CD4-positive, alpha-beta T cell treated with Interferon alpha-2 for 1 hour (primary cell): Measurements from ENCODE around the gene PEMT.
A peak's percentile ranks its signal among the peaks of the same experiment; 100 is the strongest.

Experiments
- DNase-seq, 2 donors: peaks; one replicate each; pipeline ENCODE4 v3.0.0-alpha.2; 2020 to 2022

PEMT gene

GRCh38 chr17:17569691-17570090 is 21.8 kb downstream of the PEMT start:
- no peak for DNase-seq

DNA sequence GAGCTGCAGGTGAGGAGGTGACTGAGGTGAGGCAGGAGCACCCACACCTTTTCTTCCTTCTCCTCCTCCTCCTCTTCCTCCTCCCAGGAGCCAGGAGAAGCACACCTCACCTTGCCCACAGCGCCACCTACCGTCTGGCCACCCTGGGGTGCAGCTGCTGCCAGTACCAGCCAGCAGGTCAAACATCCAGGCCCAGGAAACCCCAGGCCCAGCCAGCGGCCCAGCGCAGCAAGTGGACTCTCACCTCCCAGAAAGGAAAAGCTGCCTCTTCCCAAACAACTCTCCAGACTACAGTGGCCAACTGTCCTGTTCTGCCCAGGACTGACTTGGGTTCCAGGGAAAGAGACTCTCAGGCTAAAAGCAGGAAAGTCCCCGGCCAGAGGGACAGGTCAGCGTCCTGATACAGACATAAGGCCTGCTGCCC is 22.7 kb downstream of the PEMT start:
- DNase-seq: peak; percentile 27 to 47

GRCh38 chr17:17567631-17568030 is 23.9 kb downstream of the PEMT start:
- no peak for DNase-seq

GRCh38 chr17:17566896-17567513 is 24.5 kb downstream of the PEMT start:
- DNase-seq: no peak

DNA sequence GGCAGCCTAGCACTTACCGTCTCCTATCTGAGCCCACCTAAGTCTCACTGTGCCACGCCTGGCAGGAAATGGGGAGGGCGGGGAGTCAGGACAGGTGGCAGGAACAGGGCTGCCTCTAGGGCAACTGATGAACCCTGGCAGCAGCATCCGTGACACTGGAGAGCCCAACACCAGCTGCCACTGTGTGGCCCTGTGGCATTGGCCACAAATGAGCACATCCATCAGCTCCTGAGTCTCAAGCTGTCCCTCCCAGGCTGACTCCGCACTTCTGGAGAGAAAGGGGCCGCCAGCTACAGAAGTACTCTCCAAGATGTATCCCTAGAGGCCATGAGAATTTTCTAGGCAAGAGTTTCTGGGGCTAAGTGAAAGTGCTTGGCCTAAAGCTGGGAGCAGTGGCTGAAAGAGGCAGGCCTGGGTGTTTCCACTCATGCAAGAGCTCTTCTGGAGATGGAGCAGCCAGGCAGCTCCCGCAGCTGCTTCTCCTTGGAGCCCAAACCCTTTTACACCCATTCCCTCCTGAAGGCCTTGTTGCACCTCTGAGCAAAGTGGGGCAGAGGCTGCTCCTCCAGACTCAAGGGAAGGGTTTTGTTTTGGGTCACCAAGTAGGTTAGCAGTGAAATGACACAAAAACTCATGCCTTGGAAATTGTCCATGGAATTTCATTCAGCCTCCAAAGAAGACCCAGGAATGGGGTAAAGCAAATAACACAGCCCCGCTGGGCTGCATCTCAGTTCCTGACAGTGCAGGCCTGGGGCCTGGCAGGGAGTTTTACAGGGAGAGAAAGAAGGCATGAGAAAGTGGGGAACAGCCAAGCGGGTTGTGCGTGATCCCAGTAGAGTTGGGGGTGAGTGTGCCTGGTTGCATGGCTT is 25.8 kb downstream of the PEMT start:
- DNase-seq: no peak

DNA sequence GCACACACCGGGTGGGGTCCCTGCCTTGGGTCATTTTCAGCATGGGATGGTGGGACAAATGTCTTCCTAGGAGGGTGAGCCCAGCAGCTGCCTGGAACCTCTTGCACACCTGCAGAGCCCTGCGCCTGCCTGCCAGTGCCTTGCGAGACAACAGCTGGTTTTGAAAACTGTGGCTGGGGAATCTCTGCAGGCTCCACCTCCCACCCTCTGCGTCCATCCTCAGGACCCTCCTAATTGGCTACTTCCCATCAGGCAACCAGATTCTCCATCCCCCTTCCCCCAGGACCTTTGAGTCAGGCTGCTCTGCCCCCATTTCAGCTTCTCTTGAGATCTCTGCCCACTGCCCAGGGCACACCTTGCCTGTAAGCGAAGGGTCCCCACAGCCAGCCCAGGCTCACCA is 26.6 kb downstream of the PEMT start:
- DNase-seq: no peak

- DNase-seq: no peak
Observed at GRCh38 chr17:17564323-17564722, 27.2 kb downstream of the PEMT start.

DNA sequence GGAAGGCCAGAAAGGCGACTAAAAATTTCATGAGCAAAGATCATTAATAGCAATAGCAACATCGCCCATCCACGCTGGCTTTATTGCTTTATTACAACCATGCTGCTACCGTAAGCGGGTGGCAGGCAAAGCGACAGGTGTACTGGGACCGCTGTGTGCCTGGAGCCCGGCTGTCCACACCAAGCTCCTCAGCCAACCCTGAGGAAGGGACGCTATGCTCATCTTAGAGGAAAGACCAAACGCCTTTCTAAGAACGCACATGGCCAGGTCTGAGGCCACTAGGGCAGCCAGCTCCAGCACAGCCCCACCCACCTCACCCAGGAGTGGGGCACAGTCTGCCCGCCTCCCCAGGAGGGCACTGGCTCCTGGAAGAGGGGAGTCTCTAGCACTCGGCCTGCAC is 28.0 kb downstream of the PEMT start:
- DNase-seq: no peak

GRCh38 chr17:17562146-17562511 is 29.4 kb downstream of the PEMT start:
- no peak for DNase-seq

DNA sequence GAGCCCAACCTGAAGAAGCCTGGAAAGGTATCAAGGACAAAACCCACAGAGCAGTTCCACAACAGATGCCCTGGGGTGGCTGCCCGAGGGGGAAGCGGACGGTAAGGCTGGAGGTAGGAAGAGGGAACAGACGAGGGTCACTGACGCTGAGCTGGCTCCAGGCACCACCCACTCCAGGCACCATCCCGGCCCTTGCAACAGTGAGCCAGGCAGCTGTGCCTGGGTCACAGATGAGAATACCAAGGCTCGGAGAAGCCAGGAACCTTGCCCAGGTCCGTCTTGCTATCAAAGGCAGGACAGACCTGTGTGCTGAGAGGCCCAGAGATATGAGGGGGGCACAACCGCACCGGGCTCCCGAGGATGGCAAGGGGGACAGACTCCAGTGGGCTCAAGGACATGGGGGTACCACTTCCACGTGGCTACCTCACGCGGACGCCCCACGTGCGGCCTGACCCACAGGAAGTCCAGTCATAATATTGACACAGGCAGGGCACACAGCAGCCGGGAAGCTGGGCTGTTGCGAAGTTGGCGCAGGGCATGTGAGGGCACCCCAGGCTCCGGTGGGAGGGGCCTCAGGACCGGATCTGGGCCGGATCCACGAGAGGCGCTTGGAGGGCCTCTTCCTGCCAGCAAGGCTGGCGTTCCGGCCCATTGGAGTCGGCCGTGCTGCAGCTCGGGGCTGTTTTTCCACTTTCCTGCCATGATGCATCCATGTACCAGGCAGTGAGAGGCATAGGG is 29.9 kb downstream of the PEMT start:
- peak in 1 of 2 donors; percentile 42 for DNase-seq

DNA sequence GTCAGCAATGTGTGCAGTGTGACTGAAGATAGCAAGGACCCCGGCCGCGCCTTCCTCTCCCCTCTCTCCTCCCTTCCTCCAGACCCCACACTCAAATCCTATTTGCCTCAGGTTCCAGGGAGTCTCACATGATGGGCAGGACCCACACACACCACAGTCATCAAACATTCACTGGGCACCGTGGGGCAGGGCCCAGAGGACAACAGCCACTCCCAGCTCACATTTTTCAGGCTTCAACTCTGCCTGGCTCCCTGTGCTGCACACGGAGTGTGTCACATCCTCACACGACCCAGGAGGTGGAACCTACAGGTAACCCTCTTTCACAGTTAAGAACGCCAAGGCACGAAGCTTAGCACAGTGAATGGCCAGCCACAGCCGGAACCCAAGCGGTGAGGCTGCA is 30.5 kb downstream of the PEMT start:
- DNase-seq: no peak

DNA sequence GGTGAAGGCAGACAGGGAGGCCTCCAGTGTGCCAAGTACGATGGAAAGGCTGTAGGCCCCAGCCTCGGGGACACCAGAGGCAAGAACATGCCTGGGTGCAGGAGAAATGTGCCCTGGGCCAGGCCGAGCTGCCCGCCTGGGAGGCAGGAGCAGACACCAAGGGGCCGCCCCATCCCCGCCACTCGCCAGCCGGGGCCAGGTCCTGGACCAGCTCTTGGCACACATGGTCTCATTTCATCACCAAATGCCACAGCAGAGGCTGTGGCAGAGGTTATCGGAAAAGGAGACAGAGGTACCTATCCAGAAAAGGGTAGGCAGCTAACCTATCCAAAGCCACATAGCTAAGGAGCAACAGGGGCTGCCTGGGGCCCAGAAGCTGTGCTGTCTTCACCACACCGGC is 31.3 kb downstream of the PEMT start:
- no peak for DNase-seq

DNA sequence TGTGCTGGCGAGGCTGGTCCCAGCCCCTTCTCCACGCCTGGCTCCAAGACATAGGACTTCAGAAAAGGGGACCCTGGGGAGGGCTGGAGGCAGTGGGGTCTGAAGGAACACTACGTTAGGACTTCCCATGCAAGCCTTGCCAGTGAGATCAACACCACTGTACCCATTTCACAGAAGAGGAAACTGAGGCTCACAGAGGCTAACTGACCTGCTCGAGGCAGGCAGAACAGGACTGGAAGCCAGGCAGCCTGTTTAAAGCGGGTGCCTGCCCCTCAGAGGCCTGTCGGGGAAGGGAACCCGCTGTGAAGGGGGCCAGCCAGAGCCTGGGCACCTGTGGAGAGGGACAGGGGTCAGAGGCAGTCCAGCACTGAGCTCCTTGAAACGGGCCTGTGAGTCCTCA is 32.3 kb downstream of the PEMT start:
- no peak for DNase-seq

- DNase-seq: no peak
Observed at GRCh38 chr17:17558431-17558830, 33.1 kb downstream of the PEMT start.

- no peak for DNase-seq
Observed at GRCh38 chr17:17557796-17558195, 33.7 kb downstream of the PEMT start.

- DNase-seq: no peak
Observed at GRCh38 chr17:17556671-17557070, 34.8 kb downstream of the PEMT start.

- no peak for DNase-seq
Observed at GRCh38 chr17:17555906-17556305, 35.6 kb downstream of the PEMT start.

DNA sequence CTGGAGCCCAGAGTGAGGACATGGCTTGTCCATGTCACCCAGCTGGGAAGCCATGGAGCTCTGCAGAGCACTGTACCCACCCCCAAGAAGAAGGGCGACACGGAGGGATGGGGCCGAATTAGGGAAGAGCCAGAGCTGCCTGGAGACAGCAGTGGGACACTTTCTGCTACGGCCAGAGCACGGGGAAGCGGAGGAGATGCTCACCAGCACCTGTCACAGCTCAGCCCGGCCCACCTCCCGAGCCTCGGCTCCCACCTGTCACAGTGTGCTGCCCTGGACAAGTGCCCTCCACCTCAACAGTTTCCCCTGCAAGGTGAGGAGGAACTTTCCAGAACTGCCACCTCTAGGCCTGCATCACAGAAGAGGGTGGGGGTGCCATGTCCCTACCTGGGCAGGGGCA is 36.4 kb downstream of the PEMT start:
- no peak for DNase-seq

GRCh38 chr17:17554266-17554665 is 37.2 kb downstream of the PEMT start:
- no peak for DNase-seq

GRCh38 chr17:17553217-17554195 is 38.0 kb downstream of the PEMT start:
- no peak for DNase-seq

DNA sequence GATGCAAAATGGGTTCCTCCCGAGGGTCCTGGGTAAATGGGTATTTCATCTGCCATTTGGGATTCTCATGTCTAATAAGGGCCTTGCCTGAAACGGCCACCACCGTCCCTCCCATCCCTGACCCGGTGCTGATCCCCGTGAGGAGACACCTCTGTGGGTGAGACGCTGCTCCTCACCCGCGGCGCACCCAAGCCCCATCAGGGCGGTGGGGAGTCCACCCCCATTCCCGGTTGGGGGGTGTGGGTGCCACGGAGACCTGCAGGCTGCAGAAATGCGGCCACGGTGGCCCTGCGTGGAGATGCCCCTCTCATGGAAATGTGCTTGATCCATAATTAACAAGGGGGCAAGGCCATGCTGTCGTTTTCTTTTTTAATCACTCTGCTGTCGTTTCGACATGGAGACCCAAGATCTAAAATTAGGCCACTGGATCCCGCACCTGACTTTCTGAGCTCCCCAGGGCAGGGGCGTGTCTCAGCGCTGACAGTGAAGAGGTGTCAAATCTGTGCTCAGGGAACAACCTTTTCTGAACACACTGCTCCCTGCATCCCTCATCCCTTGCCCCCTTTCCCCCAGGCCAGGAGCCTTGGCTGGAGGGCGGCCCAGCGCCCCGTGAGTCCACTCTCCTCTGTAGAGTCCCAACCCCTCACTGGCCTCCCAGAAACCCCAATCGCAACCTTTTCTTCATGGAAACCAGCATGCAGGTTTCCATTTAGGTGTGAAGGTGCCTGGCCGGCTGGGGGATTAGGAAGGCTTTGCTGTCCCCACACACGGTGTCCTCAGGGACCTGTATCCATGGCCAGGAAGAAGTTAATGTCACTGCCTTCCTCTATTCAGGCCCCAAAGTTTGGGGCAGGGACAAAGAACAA is 38.9 kb downstream of the PEMT start:
- no peak for DNase-seq

DNA sequence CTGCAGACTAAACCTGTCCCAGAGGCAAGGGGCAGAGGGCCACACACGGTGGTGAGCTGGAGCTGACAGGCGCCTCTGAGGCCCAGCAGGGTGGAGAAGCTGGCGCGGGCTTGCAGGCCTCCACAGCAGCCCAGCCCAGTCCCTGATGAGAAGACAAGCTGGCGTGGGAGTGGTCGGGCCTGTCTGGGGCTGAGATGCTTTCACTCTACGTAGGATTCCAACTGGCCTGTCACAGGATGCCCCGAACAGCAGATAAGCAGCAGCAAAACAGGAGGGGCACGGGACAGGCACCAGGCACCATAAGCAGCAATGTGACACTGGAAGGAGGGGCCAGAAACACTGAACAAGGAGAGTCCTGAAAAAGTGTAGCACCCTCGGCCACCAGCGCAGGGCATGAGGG is 40.1 kb downstream of the PEMT start:
- no peak for DNase-seq
